Activated T-cell treated with anti-CD3 and anti-CD28 coated beads, Interleukin-2, amount 50 U/mL, for 48 hours (primary cell): ENCODE results near the gene SERPING1.

Experiments
- DNase-seq, 2 experiments: peaks; one replicate each; pipeline ENCODE4 v3.0.0-alpha.2; 2020

Gene SERPING1

DNA sequence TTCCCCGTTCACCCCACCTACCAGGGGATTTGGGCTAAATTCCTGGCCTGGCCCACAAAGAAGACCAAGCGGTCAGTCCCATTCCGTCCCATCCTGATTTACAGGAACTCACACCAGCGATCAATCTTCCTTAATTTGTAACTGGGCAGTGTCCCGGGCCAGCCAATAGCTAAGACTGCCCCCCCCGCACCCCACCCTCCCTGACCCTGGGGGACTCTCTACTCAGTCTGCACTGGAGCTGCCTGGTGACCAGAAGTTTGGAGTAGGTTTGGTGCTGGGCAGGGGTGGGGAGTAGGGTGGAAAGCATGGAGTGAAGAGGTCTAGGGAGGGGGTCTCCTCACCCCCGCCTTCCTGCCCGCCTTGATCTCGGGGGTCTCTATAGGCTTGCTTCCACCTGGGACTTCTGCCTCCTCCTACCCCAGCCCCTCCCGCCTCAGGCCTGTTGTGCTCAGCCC lies at the start of gene SERPING1:
Gene SERPING1, plus strand, starts transcription at position 225 of the 455 bp plus-strand sequence. CDS start 586 bp downstream, outside the sequence.
- no peak for DNase-seq

- DNase-seq: no peak
Measured at GRCh38 chr11:57547854-57548377, 49.6 kb upstream of the SERPING1 start.

DNA sequence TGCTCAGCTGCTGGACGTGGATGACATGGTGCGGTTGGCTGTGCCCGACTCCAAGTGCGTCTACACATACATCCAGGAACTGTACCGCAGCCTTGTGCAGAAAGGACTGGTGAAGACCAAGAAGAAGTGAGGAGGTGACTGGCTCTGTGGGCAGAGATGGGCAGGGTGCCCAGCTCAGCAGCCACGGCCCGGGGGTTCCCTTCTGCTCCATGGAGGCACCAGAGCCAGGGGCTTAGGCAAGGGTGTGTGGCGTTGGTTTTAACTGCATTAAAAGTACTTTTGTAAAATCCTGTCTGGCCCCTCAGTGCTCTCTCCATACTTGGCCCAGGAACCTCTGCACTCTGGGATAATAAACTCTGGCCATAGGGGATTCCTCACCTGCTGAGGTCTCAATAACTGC lies 47.5 kb upstream of the SERPING1 start:
- DNase-seq: no peak

- no peak for DNase-seq
Measured at GRCh38 chr11:57551941-57552340, 45.5 kb upstream of the SERPING1 start.

DNA sequence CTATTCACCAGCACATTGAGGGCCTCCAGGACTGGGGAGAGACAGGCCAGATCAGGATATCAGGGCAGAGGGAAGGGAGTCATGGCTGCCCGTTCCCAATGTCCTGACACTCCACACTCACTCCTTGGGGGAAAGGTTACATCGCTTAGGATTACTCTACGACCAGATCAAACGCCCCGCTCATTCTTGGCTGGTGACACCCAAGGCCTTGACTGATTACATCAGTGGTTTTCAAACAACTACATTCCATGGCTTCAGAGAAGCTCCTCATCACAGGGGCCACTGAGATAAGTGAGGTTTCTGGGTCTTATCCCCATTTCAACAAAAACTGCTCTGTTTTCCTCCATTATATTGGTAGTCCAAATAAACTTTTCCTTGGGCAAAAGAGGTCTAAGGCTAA lies 45.0 kb upstream of the SERPING1 start:
- DNase-seq: no peak

GRCh38 chr11:57555393-57555792 lies 42.1 kb upstream of the SERPING1 start:
- DNase-seq: no peak

DNA sequence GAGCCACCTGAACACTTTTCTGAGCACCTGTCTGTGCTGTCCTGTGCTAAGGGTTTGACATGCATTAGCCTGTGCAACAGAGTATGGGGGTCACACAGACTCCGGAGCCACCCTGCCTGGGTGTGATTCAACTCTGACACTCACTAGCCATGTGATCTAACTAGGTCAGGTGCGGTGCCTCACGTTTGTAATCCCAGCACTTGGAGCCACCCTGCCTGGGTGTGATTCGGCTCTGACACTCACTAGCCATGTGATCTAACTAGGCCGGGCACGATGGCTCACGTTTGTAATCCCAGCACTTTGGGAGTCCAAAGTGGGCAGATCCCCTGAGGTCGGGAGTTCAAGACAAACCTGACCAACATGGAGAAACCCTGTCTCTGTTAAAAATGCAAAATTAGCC lies 41.4 kb upstream of the SERPING1 start:
- no peak for DNase-seq

DNA sequence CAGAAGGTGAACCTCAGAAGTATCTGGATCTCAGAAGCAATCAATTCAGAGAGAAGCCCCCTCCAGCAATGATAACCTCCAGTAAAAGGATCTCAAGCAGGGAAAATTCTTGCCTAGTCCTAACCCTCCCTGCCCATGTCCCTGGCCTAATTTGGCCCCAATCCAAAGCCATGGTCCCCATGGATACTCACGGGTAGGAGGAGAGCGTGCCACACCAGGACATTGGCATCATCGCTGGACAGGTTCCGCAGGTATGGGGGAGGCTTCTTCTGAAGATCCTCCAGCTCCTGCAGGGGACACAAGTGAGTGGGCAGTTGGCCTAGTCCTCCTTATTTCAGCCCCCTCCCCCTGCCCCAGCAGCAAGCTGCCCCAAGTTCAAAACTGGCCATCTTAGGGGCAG lies 37.3 kb upstream of the SERPING1 start:
- DNase-seq: no peak

DNA sequence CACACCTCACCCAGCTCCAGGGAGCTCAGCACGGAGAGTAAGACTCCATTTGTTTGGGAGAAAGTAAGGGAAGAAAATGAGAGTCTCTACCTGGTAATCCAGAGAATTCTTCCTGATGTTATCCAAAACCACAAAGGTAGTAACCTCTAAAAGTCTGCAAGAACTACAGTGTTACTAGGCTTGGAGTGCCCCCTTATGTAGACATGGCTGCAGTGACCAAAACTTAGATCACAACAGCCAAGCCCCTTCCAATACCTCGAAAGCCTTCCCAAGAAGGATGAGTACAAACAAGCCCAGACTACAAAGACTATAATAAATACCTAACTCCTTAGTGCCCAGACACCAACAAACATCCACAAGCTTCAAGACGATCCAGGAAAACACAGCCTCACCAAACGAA lies 34.9 kb upstream of the SERPING1 start:
- DNase-seq: no peak

DNA sequence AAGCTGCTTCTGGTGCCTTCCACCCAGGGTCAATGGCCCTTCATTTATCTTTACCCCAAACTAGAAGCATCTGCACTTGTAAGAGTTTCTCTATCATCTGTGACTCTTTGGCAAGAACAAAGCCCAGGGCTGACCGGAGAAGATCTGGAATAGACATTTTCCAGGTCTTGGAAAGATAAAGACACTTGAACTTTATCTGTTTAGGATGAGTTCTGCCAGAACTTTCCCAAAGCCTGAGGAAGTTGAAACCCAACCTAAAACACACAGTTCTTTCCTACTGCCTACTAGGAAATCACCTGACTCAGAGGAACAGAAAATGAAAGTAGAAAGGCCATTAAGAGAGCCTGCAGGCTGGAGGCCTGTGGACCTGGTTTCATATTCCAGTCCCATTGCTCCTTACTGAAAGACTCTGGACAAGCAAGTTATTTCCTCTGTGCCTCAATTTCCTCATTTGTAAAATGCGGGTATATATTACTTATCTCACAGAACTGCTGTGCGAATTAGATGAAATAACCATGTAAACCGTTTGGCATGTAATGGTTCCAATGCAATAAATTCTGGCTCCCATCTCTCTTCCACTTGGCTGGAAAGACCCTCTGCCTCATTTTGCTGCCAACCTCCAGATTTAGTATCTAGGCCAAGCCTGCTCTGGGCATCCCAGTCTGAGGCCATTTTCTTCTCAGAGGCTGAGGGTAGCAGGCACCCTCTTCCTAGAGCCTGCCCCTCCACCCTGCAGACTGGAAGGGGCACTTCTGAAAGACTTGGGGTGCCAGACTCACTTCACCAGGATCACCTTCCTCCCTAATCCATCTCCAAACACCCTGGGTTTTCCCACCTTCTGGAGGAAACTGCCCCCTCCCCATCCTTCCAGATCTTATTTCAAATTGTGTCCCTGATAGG lies 31.2 kb upstream of the SERPING1 start:
- peak; percentile 52 to 57 for DNase-seq

GRCh38 chr11:57566905-57567514 lies 30.5 kb upstream of the SERPING1 start:
- no peak for DNase-seq

- peak; percentile 77 to 81 for DNase-seq
Measured at GRCh38 chr11:57567515-57568329, 29.8 kb upstream of the SERPING1 start, which contains the start of gene UBE2L6. UBE2L6 (minus strand) TSS chr11:57567672; CDS start chr11:57567611, 61 bp downstream.

GRCh38 chr11:57568330-57568766 lies 29.1 kb upstream of the SERPING1 start:
- peak; percentile 95 to 96 for DNase-seq

GRCh38 chr11:57571606-57572005 lies 25.9 kb upstream of the SERPING1 start:
- no peak for DNase-seq

GRCh38 chr11:57574061-57574460 lies 23.4 kb upstream of the SERPING1 start:
- no peak for DNase-seq

- DNase-seq: no peak
Measured at GRCh38 chr11:57584341-57584740, 13.1 kb upstream of the SERPING1 start.

DNA sequence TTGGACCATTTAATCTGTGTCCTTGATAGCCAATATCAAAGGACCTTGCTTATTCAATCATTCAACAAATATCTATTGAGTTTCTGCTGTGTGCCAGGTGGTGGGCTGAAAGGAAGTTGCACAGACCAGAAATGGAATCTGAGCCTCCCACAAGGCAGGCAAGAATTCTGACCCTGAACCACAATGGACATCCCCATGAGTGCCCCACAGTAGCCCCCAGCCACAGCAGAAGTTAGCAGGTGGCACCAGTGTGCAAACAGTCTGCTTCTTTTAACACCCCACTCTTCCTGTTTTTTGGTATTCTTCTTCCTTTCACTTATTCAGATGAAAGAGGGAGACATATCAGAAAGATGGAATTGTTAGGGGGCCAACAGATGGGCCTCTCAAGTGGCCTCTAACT lies 12.2 kb upstream of the SERPING1 start:
- no peak for DNase-seq

DNA sequence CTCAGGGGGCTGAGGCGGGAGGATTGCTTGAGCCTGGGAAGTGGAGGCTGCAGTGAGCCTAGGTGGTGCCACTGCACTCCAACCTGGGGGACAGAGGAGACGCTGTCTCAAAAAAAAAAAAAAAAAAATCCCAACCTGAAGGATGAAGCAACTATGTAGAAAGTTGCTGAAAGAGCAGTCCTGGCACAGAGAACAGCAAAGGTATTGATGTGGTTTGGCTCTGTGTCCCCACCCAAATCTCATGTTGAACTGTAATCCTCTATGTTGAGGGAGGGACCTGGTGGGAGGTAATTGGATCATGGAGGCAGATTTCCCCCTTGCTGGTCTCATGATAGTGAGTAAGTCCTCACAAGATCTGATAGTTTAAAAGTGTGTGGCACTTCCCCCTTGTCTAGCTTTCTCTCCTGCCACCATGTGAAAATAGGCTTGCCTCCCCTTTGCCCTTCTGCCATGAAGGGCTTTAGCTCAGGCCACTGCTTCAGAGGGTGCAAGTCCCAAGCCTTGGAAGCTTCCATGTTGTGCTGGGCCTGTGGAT lies 10.7 kb upstream of the SERPING1 start:
- no peak for DNase-seq

GRCh38 chr11:57588046-57588710 lies 9.3 kb upstream of the SERPING1 start:
- DNase-seq: no peak

GRCh38 chr11:57596266-57596885 lies 1.1 kb upstream of the SERPING1 start:
- DNase-seq: no peak
